ENCODE results near the gene DCAF15. TPM values are rescaled to one million over a fixed set of nuclear protein-coding genes. Genes with fewer than 3 reads are reported as not detected.

DCAF15 gene
- total RNA-seq, 1 donor from 2014 or later: 30.0 TPM

DNA sequence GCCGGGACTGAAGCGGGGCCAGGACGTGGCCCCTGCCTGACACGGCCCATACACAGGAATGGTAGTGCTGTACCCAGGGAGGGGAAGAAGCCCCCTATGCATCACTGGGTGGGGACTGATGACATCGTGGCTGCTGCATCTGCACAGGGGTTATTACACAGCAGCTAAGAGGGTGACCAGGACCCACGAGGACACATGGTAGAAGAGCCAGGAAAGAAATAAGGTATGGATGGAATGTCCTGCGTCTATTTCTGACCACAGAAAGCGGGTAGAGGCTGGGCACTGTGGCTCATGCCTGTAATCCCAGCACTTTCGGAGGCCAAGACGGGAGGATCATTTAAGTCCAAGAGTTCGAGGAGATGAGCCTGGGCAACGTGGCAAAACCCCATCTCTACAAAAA lies 24.1 kb downstream of the DCAF15 start:
- no peak for DNase-seq (ENCODE audit: low spot score)

DNA sequence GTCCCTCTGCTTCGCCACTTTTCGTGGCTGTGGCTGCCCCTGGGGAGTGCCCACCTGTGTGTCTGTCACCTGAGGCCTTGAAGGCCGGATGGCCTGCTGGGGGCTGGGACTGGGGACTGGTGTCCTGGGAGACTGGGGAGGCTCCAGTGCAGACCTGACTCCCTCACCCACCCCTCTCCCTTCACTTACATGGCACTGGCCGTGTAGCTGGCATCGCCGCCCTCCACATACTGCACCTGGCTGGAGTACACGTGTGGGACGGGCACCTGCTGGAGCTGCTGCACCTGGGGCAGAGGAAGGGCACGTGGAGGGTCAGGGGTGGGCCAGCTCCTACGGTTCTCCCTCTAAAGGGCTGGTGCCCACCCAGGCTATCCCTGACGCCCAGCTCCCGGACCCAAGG lies 25.5 kb downstream of the DCAF15 start:
- DNase-seq (ENCODE audit: low spot score): no peak

DNA sequence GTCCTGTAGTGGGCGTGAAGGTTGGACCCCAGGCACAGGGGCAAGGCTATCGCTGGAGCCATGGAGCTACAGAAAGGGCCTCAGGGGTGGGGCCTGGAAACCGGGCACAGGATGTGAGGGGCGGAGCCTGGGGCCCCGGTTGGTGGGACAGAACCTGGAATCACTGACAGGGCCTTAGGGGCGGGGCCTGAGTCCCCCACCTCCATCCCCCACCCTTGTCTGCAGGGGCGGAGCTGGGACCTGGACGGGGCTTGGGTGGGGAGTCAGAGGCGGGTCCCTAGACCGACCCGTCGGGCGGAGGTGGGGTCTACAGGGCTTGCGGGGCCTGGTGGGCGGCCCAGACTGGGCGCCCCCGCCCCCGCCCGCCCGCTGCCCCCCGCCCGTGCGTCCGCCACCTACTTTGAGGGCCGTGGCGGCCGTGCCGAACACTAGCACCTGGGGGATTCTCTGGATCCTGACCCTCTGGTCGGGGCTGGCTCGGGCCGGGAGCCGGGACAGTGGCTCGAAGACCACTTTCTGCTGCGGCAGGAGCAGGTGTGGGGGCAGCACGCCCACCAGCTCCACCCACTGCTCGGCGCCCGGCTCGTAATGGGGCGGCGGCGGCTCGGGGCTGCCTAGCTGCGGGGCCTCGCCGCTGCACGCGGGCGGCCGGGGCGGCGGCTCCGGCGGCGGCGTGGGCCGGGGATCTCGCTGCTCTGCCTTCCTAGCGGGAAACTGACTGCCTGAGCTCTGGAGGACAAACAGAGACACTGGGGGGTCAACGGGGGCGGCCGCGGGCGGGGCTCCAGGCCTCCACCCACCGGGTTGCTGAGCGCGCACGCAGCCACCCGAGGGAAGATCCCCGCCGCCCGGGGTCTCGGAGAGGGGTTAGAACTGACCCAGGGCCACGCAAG lies 26.3 kb downstream of the DCAF15 start:
- peak; percentile 81 for DNase-seq (ENCODE audit: low spot score)

DNA sequence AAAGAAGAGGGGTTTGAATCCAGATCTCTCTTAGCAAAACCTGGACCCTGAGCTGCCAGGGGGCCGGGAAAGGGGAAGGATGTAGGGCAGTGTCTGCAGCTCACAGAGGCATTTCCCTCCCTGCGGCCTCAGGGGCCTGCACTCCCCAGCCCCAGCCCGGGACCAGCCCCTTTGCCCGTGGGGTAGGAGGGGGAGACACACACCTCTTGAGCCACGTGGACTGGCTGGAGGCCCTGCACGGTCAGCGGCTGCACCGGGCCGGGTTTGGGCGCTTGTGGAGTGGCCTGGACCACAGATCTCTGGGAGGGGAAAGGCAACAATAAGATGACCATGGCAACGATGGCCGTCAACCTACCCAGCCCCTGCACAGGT lies 26.9 kb downstream of the DCAF15 start:
- no peak for DNase-seq (ENCODE audit: low spot score)

DNA sequence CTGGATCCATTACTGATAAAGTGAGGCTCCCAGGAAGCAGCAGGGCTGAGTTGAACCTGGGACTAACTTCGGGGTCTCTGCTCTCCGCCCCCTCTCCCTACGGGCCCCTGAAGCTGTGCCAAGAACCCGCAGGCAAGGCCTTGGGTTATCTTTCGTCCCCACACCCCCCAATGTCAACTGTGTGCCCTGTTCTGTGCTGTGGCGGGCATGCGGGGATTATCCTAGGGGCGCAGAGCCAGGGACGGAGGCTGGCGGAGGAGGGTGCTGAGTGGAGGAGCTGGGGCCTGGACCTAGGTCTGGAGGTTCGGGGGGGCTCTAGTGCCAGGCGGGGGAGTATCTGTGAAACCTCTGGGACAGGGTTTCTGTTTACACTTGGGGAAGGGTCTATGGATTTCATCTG lies 27.4 kb downstream of the DCAF15 start:
- no peak for DNase-seq (ENCODE audit: low spot score)

DNA sequence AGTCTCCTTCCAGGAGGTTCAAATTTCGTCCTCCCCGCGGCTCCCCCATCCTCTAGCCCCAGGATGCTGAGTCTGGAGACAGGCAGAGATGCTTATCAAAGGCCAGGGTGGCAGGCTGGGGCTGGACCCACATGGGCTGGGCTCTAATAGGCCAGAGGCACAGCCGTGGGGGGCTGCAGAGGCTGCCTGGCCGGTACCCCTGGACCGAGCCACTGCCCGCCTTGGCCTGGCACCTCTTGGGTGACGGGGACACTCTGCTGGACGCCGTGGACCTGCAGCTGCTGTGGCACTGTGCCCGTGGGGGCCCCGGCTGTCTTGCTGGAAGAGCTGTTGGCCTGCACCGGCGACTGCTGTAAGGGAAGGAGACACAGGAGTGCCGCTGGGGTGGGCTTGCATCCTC lies 28.0 kb downstream of the DCAF15 start:
- DNase-seq (ENCODE audit: low spot score): no peak

DNA sequence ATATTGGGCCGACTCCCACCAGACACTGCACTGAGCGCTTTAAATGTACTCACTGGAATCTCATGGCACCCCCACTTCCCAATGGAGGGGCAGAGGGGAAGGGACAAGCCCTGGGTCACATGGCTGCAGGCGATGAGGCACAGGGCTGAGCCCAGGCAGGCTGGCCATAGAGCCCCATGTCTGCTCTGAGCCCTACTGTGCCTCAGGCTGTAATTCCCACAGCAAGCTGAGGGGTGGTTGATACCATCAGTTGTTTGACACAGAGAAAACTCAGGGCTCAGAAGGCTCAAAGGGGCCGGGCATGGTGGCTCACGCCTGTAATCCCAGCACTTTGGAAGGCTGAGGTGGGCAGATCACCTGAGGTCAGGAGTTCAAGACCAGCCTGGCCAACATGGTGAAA lies 28.7 kb downstream of the DCAF15 start:
- no peak for DNase-seq (ENCODE audit: low spot score)

DNA sequence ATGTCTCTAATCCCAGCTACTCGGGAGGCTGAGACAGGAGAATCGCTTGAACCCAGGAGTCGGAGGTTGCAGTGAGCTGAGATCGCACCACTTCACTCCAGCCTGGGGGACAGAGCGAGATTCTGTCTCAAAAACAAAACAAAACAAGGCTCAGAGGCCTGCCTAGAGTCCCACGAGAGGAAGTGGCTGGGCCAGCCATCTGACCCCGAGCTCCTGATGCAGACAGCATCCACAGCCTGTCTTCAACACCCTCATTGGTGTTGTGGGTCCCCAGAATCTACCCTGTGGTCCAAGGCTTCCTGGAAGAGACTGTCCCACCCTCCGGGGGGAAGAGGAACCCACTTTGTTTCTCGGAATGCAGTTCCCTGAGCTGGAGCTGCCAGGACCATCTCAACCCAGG lies 29.2 kb downstream of the DCAF15 start:
- no peak for DNase-seq (ENCODE audit: low spot score)

DNA sequence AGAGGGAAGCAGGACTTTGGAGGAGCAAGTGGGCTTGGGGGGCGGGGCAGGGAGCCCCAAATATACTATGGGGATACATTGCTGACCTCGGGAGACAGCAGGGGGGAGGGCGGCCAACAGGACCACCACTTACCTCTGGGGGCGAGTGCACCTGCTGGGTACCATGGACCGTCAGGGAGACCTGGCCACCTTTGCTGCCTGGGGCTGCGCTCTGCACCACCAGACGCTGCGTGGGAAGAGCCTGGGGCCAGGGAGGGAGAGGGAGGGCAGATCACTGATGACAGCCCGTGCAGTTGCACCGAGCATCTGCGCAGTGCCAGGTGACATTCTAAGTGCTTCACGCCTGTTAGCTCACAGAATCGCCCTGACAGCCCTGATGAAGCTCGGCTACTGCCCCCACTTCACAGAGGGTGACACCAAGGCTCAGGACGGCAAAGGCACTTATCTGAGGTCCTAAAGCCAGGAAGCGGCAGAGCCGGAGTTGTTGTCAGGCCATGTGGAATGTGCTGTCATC lies 29.7 kb downstream of the DCAF15 start:
- no peak for DNase-seq (ENCODE audit: low spot score)

DNA sequence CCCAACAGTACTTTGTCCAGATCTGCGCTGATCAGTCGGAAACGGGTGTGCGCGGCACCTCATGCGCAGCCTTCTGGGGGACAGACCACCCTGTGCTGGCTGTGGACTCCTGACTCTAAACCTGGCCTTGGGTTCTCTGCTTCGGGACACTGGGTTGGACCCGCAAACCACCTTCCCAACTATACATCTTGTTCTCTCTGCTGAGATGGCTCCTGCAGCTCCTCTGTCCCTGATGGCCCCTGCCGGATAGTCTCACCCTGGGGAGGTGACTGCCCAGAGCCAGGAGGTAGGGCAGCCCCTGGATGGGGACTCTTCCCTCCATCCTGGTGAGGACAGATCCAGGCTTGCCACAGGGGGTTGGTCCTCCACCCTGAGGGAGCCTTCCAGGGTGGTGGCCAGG lies 30.5 kb downstream of the DCAF15 start:
- no peak for DNase-seq (ENCODE audit: low spot score)

DNA sequence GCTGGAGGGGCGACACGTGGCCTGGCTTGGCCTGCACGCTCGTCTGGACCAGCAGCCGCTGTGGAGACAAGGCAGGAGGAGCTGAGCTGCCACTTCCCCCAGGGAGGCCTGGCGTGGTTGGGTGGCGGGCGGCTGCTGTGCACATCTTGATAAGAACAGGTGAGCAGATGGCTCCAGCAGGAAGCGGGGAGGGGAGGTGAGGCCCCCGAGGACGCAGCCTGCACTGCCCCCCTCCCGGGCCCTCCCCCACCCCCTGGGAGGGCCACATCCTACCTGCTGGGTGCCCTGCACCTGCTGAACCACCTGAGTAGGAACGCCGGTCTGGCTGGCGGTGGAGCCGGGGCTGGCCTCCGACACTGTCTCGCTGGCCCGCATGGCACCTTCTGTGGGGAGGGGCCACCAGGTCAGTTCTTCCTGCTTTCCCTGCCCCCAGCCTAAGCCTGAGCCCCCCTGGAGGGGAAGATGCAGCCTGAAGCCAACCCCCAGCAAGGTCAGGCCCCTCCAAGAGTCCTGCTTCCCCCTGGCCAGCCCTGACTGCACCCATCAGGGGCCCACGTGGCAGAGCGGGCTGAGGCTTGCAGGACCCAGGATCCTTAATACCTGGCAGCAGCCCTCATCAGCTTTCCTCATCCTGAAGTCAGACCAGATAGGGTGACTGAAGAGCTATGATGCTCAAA lies 31.0 kb downstream of the DCAF15 start:
- no peak for DNase-seq (ENCODE audit: low spot score)

DNA sequence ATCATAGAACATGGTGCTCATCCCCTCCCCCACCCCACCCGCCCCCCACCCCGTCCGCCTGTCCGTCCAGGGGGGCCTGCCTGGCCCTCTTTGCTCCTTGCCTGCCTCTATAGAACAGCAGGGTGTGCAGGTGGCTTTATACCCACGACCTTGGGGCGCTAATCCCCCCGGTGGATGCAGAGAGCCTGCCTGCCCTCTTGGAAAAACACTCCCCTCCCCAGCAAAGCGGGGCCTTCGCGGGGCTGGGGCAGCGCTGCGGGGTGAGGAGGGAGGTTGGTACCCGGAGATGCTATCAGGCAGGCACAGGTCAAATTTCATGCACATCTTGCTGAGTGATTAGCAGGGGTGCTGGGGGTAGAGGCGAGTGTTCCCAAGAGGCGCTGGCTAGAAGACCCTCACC lies 31.9 kb downstream of the DCAF15 start:
- DNase-seq (ENCODE audit: low spot score): no peak

DNA sequence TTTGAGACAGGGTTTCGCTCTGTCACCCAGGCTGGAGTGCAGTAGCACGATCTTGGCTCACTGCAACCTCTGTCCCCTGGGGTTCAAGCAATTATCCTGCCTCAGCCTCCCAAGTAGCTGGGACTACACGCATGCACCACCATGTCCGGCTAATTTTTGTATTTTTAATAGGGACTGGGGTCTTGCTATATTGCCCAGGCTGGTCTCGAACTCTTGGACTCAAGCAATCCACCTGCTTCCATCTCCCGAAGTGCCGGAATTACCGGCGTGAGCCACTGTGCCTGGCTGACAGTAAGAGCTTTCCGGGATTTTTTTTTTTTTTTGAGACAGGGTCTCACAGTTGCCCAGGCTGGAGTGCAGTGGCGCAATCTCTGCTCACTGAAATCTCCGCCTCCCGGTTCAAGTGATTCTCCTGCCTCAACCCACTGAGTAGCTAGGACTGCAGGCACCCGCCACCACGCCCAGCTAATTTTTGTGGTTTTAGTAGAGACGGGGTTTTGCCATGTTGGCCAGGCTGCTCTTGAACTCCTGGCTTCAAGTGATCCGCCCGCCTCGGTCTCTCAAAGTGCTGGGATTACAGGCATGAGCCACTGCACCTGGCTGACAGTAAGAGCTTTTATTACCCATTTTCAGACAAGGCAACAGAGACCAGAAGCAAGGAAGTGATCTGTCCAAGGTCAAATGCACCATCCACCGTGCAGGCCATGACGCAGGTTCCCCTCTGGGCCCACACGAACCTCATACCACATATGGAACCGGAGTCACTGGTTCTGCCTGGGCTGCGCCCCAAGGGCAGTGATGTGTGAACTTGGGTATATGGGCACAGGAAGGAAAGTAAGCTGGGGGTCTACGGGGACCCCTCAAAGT lies 32.8 kb downstream of the DCAF15 start:
- DNase-seq (ENCODE audit: low spot score): no peak

DNA sequence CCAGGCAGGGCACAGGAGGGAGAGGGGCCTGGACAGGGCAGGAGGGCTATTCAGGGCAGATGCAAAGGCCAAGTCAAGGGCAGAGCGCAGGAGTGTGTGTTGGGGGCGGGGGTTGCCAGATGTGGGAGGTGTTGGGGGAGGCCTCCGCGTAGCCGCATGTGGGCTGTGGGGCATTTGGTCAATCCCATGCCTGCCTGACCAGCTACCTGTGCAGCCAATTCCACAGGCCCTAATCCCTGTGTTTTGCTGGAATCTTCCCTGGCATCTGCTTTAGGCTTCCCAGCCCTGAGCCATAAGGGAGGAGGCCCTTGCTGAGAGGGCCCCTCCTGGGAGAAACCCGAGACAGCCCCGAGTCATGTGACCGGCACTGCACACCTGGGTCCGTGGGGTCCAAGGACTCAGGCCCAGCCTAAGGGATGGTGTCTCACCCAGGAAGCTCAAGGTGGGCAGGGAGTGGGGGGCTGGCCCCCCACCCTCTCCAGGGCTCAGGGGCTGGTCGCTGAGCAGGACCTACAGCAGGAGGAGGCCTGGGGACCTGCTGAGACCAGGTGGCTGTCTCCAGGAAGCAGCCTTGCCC lies 33.5 kb downstream of the DCAF15 start:
- DNase-seq (ENCODE audit: low spot score): no peak

DNA sequence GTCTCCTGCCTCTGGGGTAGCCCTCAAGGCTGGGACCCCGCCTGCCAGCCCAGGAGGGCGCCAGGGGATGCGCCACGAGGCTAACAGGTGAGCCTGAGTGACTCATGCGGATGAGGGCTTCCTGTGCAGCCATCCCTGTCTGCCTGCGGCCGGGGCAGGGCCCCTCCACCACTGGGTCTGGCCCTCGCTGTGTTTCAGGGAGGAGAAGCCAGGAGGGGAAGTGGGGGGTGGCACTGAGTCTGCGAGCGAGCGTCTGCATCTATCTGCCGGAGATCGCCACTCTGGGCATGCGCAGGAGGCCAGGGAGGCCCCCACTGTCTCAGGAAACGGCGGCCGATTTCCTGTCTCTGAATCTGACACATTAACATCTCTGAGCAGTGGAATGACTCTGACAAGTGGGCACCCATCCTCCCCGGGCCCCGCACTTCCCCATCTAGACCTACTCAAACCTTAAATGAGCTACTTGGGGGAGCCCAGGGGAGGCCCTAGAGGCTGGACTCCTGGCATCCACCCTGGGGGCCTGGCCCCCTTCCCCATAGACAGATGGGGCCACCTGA lies 34.1 kb downstream of the DCAF15 start:
- peak; percentile 86 for DNase-seq (ENCODE audit: low spot score)

DNA sequence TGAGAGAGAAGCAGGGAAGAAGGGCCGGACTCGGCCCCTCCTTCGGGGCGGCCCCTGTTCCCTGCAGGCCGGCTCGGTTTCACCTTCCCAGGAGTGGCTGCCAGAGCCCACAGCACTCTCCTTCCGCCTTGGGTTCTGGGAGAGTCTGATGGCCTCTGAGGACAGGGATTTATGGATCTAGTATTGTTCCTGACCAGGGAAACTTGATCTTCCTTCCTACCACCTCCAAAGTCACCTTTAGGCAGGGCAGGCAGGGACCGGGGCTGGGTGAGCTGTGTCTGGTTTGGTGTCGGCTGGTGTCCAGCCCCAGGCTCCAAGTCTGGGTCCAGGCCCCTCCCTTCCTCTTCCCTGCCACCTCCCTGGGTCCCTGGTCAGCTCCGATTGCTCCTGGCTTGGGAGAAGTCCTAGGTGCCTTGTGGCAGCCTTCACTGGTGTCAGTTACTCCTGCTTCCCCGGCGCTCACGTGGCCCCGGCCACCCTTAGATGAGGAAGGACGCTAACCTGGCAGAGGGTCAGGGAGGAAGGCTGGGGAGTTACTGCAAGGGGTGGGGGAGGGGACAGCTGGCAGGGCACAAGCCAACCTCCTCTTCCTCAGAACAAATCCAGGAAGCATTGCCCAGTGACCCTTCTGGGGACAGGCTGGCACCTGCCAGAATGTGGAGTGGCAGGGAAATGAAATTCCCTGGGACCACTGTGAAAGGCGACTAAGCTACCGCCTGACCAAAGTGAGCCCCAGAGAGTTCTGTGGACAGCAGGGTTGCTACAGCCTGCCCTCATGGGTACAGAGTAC lies 35.0 kb downstream of the DCAF15 start:
- DNase-seq (ENCODE audit: low spot score): no peak

DNA sequence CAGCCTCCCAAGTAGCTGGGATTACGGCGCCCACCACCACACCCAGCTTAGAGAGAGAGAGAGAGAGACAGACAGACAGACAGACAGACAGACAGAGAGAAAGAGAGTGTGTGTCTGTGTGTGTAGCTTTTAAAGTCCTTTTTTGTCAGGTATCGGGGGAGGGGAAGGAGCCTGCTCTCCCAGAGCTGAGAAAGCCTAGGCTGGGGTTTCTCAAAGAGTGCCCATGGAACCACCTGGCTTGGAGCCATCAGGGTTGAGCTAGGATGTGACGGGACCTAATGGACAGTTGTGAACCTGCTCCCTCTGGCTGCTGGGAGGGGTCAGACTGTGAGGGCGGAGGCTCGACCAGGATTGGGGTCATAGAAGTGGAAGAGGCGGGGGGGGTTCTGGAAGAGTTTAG lies 37.2 kb downstream of the DCAF15 start:
- no peak for DNase-seq (ENCODE audit: low spot score)

DNA sequence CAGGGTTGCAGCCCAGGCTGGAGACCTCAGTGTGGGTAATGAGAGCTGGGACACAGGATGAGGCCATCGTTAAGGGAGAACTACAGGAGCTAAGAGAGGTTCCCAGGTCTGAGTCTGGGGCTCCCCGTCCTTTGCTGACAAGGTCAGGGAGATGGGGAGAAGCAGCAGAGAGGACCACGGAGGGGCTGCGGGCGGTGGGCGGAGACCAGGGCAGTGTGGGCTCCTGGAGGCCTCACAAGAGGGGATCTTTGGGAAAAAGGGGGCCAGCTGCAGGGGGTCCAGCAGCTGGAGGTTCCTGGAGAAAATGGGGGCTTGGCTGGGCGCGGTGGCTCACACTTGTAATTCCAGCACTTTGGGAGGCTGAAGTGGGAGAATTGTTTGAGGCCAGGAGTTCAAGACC lies 37.8 kb downstream of the DCAF15 start:
- no peak for DNase-seq (ENCODE audit: low spot score)

DNA sequence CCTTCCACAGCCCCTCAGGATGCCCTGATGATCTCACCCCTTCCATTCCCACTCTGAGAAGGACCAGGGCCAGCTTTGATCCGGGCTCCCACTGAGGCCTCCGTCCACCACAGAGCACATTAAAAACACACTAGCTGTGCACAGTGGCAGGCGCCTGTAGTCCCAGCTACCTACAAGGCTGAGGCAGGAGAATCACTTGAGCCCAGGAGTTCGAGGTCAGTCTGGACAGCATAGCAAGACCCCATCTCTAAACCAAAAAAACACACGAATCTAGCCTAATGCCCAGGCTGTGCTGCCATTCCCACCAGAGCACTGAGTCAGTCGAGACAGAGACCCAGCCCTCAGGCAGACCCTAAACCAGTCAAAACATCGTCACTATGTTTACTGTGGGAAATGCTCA lies 39.7 kb downstream of the DCAF15 start:
- DNase-seq (ENCODE audit: low spot score): no peak

DNA sequence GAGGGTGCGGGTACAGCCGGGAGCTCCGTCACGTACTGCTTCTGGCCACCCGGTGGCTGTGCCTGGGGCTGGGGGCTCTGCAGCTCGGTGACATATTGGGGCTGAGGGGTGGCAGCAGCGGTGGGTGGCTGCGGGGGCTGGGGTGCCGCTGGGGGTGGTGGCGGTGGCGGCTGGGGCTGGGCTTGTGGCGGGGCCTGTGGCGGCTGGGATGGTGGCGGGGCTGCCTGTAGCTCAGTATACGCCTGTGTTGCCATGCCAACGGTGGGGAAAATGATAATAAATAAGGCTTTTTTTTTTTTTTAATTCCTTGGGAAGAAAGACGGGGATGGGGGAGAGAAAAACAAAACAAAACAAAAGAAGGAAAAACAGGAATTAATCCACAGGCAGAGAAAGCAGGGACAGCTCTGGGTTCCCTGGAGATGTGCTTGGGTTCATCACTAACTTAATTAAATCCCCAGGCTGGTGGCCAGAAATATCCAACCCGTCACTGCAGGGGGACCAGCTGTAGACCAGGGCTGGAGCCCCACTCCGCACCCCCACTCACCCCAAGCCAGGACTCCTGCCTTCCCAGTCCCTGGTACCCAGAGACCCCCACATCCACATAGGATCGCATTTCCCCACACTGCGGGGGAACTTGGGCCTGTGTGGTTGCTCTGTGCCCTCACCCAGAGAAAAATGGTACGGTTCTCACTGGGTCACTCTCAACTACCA lies 41.4 kb downstream of the DCAF15 start:
- DNase-seq (ENCODE audit: low spot score): no peak

All from ureter (tissue), 1 donor.